Activated effector memory CD4-positive, alpha-beta T cell treated with anti-CD3 and anti-CD28 coated beads, Interleukin-2, amount 50 U/mL, for 16 hours (primary cell): ENCODE data around the gene CHST11.

Source experiments
- DNase-seq: peaks from one replicate; pipeline ENCODE4 v3.0.0-alpha.2; 2020

CHST11 gene

GRCh38 chr12:104662203-104662602 lies 205.5 kb downstream of the CHST11 start:
- no peak for DNase-seq

GRCh38 chr12:104662908-104663307 lies 206.2 kb downstream of the CHST11 start:
- DNase-seq = no peak

- no peak for DNase-seq
Measured at GRCh38 chr12:104664351-104664750, 207.6 kb downstream of the CHST11 start.

GRCh38 chr12:104665296-104665695 lies 208.5 kb downstream of the CHST11 start:
- no peak for DNase-seq

GRCh38 chr12:104667139-104667538 lies 210.4 kb downstream of the CHST11 start:
- no peak for DNase-seq

- DNase-seq = no peak
Measured at GRCh38 chr12:104668274-104668718, 211.5 kb downstream of the CHST11 start.

- no peak for DNase-seq
Measured at GRCh38 chr12:104669089-104669721, 212.5 kb downstream of the CHST11 start.

GRCh38 chr12:104669851-104670337 lies 213.1 kb downstream of the CHST11 start:
- DNase-seq = no peak

GRCh38 chr12:104670439-104671408 lies 214.0 kb downstream of the CHST11 start:
- DNase-seq = no peak

- peak; percentile 93 for DNase-seq
Measured at GRCh38 chr12:104671409-104672095, 214.8 kb downstream of the CHST11 start.

- DNase-seq = no peak
Measured at GRCh38 chr12:104672096-104672445, 215.3 kb downstream of the CHST11 start.

GRCh38 chr12:104672501-104673265 lies 215.9 kb downstream of the CHST11 start:
- no peak for DNase-seq

- no peak for DNase-seq
Measured at GRCh38 chr12:104673294-104673693, 216.5 kb downstream of the CHST11 start.

- no peak for DNase-seq
Measured at GRCh38 chr12:104673696-104674482, 217.1 kb downstream of the CHST11 start.

- DNase-seq = no peak
Measured at GRCh38 chr12:104676636-104677035, 219.9 kb downstream of the CHST11 start.

GRCh38 chr12:104677441-104678089 lies 220.8 kb downstream of the CHST11 start:
- no peak for DNase-seq

GRCh38 chr12:104680070-104680469 lies 223.3 kb downstream of the CHST11 start:
- DNase-seq = no peak

- no peak for DNase-seq
Measured at GRCh38 chr12:104680491-104680890, 223.7 kb downstream of the CHST11 start.

- DNase-seq = no peak
Measured at GRCh38 chr12:104681012-104681690, 224.4 kb downstream of the CHST11 start.

GRCh38 chr12:104682790-104683279 lies 226.1 kb downstream of the CHST11 start:
- peak; percentile 86 for DNase-seq
